ENCODE data around the gene PDZRN4.
"Not testable (repeated sequence)": the region's sequence is repeated elsewhere in the genome, so short reads cannot be mapped to it uniquely, and the experiment has no call there.

Gene PDZRN4

DNA sequence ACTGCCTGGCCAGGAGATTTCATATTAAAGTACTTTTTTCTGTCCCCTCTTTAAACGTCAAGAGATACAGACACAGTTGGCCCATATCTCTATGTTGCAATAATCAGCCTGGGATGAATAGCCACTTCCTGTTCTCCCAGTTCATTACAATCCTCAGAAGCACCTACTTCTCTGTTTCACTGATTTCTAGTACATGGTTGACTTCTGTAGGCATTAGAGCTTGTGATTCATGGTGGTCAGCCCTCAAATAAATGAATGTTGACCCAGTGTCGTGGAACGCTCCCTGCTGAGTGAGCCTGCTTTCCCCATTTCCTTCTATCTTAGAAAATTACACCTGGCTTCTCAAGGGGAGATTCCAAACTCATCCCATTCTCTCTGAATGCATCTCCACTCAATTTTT lies 416.7 kb downstream of the PDZRN4 start:
- Histone ChIP-seq H3K36me3 (ENCODE audit: control insufficient read depth, insufficient read depth, low read length) (no peaks in the 10 kb centered on the region), H3K4me3 (ENCODE audit: insufficient read depth, low read depth, low read length) (no peak overlapping the region), H3K9me3 (ENCODE audit: control insufficient read depth, low read length) (no peaks in the 10 kb centered on the region), H3K4me1 (ENCODE audit: control insufficient read depth, insufficient read depth, low read length) (peaks cover 27% of the 10 kb centered on the region), H3K27ac (ENCODE audit: insufficient read depth, low read depth, low read length, poor library complexity, severe bottlenecking) (no peak overlapping the region), H3K27me3 (ENCODE audit: control insufficient read depth, insufficient read depth, low read length, poor library complexity, severe bottlenecking) (no peaks in the 10 kb centered on the region)
- 84 to 85% methylated on average over 3 of the region's 3 CpGs for WGBS, 2 experiments

DNA sequence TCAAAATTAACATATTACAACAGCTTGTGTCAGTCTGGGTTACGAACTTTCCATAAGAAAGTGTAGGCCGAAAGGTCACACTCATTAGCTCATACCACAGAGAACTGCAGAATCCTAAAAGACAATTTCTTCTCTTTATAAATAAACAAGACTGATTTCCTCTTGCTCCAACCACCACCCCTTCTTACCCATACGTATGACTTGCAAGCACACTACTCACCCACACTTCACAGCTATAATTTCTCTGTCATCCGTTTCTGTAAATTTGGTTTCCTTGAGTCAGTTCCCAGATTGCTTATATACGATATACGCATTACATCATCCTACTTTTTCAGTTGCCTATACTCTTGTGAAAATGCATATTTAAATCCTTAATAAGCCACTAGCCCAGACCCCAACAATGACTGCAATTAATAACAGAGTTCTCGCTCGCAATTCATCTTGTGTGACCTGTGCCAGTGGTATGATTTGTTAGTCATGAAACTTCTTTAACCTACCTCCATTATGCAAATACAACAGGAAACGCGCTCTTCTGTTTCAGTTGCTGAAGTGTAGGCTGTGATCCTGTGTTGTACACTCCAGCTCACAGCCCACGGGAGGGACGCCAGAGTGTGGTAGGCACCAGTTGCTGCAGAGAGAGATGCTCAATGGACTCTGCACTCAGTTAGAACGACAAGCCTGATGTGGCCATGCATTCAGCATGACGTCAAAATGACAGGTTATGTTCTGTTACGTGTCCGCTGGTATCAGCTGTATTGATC lies 417.6 kb downstream of the PDZRN4 start:
- Histone ChIP-seq H3K27me3 (ENCODE audit: control insufficient read depth, insufficient read depth, low read length, poor library complexity, severe bottlenecking) (no peaks in the 10 kb centered on the region), H3K4me1 (ENCODE audit: control insufficient read depth, insufficient read depth, low read length) (peaks cover 27% of the 10 kb centered on the region), H3K4me3 (ENCODE audit: insufficient read depth, low read depth, low read length) (no peak overlapping the region), H3K36me3 (ENCODE audit: control insufficient read depth, insufficient read depth, low read length) (no peaks in the 10 kb centered on the region), H3K27ac (ENCODE audit: insufficient read depth, low read depth, low read length, poor library complexity, severe bottlenecking) (no peak overlapping the region), H3K9me3 (ENCODE audit: control insufficient read depth, low read length) (no peaks in the 10 kb centered on the region)
- WGBS, 2 experiments, result 85 to 87% methylated on average over 16 of the region's 16 CpGs

DNA sequence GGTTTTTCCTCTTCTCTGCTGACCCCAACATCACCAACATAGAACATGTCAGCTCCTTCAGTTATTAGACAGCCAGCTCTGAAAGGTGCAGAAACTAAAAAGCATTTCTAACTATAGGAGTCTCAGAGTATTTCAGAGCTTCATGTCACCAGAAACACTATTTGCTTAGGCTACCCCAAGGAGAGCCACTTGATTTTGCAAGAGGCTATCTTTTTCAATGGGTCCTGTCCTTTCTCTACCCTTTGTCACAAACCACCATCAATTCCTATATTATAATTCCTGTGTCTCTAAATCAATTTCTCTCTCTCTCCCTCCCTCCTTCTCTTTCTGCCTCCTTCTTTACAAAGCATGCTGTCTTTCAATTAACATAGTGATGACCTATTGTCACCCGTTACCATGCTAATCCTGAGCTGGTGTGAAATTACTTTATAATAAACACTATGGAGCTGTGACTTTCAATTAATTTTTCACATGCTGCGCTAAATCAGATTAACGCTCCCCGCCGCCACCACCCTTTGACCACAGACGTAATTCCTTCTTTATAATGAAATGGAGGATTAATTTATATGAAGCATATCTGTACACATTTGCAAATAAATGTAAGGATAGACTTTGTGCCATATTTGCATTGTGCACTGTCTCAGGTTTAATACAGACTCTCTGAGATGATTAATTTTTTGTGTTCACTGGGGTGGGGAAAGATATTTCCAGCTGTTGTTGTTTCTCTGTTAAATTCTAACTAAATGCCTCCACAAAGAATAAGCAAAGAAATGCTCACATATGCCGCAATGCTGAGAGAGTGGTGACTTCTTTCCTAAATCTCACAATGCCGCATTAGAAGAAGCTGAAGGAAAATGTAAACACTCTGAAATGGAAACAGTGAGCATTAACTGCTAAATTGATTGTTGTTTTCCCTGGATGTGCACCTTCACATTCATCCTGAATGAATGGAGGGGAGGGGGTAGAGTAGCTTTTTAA lies 418.6 kb downstream of the PDZRN4 start:
- H3K4me3 ChIP-seq (ENCODE audit: insufficient read depth, low read depth, low read length), result no peak overlapping the region
- no peaks in the 10 kb centered on the region for H3K9me3 ChIP-seq (ENCODE audit: control insufficient read depth, low read length)
- no peak overlapping the region for H3K27ac ChIP-seq (ENCODE audit: insufficient read depth, low read depth, low read length, poor library complexity, severe bottlenecking)
- 64 to 96% methylated on average over 2 to 7 of the region's 8 CpGs for WGBS, 2 experiments
- no peaks in the 10 kb centered on the region for H3K36me3 ChIP-seq (ENCODE audit: control insufficient read depth, insufficient read depth, low read length)
- H3K27me3 ChIP-seq (ENCODE audit: control insufficient read depth, insufficient read depth, low read length, poor library complexity, severe bottlenecking), result no peaks in the 10 kb centered on the region
- peaks cover 27% of the 10 kb centered on the region for H3K4me1 ChIP-seq (ENCODE audit: control insufficient read depth, insufficient read depth, low read length)

GRCh38 chr12:41612892-41613557 lies 424.9 kb downstream of the PDZRN4 start:
- 80 to 95% methylated on average over 2 to 3 of the region's 3 CpGs for WGBS, 2 experiments
- no peak overlapping the region for H3K27ac ChIP-seq (ENCODE audit: insufficient read depth, low read depth, low read length, poor library complexity, severe bottlenecking)

GRCh38 chr12:41615174-41615573 lies 427.1 kb downstream of the PDZRN4 start:
- H3K9me3 ChIP-seq (ENCODE audit: control insufficient read depth, low read length); H3K4me3 ChIP-seq (ENCODE audit: insufficient read depth, low read depth, low read length); H3K4me1 ChIP-seq (ENCODE audit: control insufficient read depth, insufficient read depth, low read length); H3K27me3 ChIP-seq (ENCODE audit: control insufficient read depth, insufficient read depth, low read length, poor library complexity, severe bottlenecking); H3K27ac ChIP-seq (ENCODE audit: insufficient read depth, low read depth, low read length, poor library complexity, severe bottlenecking); H3K36me3 ChIP-seq (ENCODE audit: control insufficient read depth, insufficient read depth, low read length): not testable (repeated sequence)
- WGBS, 2 experiments, result 49 to 51% methylated on average over 3 of the region's 3 CpGs

More at GRCh38 chr12:41612892-41613557, 424.9 kb downstream of the PDZRN4 start:
- Histone ChIP-seq H3K4me1 (ENCODE audit: control insufficient read depth, insufficient read depth, low read length) (no peaks in the 10 kb centered on the region), H3K36me3 (ENCODE audit: control insufficient read depth, insufficient read depth, low read length) (no peaks in the 10 kb centered on the region), H3K4me3 (ENCODE audit: insufficient read depth, low read depth, low read length) (no peak overlapping the region), H3K27me3 (ENCODE audit: control insufficient read depth, insufficient read depth, low read length, poor library complexity, severe bottlenecking) (no peaks in the 10 kb centered on the region), H3K9me3 (ENCODE audit: control insufficient read depth, low read length) (no peaks in the 10 kb centered on the region)

GRCh38 chr12:41619705-41620104 lies 431.6 kb downstream of the PDZRN4 start:
- no peaks in the 10 kb centered on the region for H3K27me3 ChIP-seq (ENCODE audit: control insufficient read depth, insufficient read depth, low read length, poor library complexity, severe bottlenecking)
- no peaks in the 10 kb centered on the region for H3K36me3 ChIP-seq (ENCODE audit: control insufficient read depth, insufficient read depth, low read length)
- H3K4me1 ChIP-seq (ENCODE audit: control insufficient read depth, insufficient read depth, low read length), result peaks cover 8% of the 10 kb centered on the region
- H3K9me3 ChIP-seq (ENCODE audit: control insufficient read depth, low read length), result no peaks in the 10 kb centered on the region
- no peak overlapping the region for H3K27ac ChIP-seq (ENCODE audit: insufficient read depth, low read depth, low read length, poor library complexity, severe bottlenecking)
- no peak overlapping the region for H3K4me3 ChIP-seq (ENCODE audit: insufficient read depth, low read depth, low read length)

DNA sequence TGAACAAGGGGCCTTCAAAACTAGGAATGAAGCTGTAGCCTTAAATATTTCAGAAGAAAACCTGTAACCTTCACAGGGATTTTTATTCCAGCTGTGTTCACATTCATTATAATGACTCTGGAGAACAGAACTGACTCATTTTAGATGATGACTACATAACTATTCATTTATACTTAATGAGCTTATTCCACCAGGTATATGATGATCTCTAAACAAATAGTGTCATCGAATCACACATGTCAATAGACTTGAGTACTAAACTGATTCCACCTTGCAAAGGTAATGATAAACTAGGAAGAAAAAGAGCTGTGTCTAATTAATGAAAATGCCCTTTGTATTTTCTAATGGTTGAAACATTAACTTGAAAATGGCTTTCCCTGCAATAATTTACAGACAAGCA lies 433.2 kb downstream of the PDZRN4 start:
- Histone ChIP-seq H3K9me3 (ENCODE audit: control insufficient read depth, low read length) (no peaks in the 10 kb centered on the region), H3K4me1 (ENCODE audit: control insufficient read depth, insufficient read depth, low read length) (peaks cover 8% of the 10 kb centered on the region), H3K27ac (ENCODE audit: insufficient read depth, low read depth, low read length, poor library complexity, severe bottlenecking) (no peak overlapping the region), H3K36me3 (ENCODE audit: control insufficient read depth, insufficient read depth, low read length) (no peaks in the 10 kb centered on the region), H3K4me3 (ENCODE audit: insufficient read depth, low read depth, low read length) (no peak overlapping the region), H3K27me3 (ENCODE audit: control insufficient read depth, insufficient read depth, low read length, poor library complexity, severe bottlenecking) (no peaks in the 10 kb centered on the region)
- WGBS, 2 experiments, result 100% methylated on average over 1 of the region's 1 CpG; no CpG with 5 or more reads in 1 of the 2 experiments

Data from ectodermal cell (in vitro differentiated cells).